Loucy (cell line): ENCODE data around the gene PDE5A.

Experiments
- EZH2phosphoT487 ChIP-seq: fragments of 200-600 bp; IDR thresholded peaks from 2 replicates; pipeline ENCODE4 v1.6.1; 2018; ENCODE audit warnings: antibody characterized with exemption, mild to moderate bottlenecking, moderate library complexity, borderline replicate concordance
- TF ChIP-seq, protein P1 (sequence below): fragments of 200-600 bp; sonication (generic); conservative IDR thresholded peaks from 2 replicates; pipeline ENCODE4 v1.5.1; 2014; ENCODE audit warnings: mild to moderate bottlenecking, antibody characterized with exemption, low read length

- TF ChIP-seq, protein P1, sequence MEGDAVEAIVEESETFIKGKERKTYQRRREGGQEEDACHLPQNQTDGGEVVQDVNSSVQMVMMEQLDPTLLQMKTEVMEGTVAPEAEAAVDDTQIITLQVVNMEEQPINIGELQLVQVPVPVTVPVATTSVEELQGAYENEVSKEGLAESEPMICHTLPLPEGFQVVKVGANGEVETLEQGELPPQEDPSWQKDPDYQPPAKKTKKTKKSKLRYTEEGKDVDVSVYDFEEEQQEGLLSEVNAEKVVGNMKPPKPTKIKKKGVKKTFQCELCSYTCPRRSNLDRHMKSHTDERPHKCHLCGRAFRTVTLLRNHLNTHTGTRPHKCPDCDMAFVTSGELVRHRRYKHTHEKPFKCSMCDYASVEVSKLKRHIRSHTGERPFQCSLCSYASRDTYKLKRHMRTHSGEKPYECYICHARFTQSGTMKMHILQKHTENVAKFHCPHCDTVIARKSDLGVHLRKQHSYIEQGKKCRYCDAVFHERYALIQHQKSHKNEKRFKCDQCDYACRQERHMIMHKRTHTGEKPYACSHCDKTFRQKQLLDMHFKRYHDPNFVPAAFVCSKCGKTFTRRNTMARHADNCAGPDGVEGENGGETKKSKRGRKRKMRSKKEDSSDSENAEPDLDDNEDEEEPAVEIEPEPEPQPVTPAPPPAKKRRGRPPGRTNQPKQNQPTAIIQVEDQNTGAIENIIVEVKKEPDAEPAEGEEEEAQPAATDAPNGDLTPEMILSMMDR = no peak
- no peak for TF ChIP-seq EZH2phosphoT487
Measured at GRCh38 chr4:119564106-119564505, 64.5 kb downstream of the PDE5A start.
